NCI-H2171 (cell line): ENCODE data around the gene TBX15.

Experiments used
- DNase-seq: peaks from one replicate; lab custom pipeline; 2025; lab: John Stamatoyannopoulos, UW

Gene TBX15

GRCh38 chr1:118890851-118891384 lies 97.2 kb downstream of the TBX15 start:
- DNase-seq = no peak

- no peak for DNase-seq
Observed at GRCh38 chr1:118884946-118885345, 103.2 kb downstream of the TBX15 start.

GRCh38 chr1:118881751-118882150 lies 106.4 kb downstream of the TBX15 start:
- DNase-seq = no peak

- DNase-seq = no peak
Observed at GRCh38 chr1:118878661-118879060, 109.5 kb downstream of the TBX15 start.

DNA sequence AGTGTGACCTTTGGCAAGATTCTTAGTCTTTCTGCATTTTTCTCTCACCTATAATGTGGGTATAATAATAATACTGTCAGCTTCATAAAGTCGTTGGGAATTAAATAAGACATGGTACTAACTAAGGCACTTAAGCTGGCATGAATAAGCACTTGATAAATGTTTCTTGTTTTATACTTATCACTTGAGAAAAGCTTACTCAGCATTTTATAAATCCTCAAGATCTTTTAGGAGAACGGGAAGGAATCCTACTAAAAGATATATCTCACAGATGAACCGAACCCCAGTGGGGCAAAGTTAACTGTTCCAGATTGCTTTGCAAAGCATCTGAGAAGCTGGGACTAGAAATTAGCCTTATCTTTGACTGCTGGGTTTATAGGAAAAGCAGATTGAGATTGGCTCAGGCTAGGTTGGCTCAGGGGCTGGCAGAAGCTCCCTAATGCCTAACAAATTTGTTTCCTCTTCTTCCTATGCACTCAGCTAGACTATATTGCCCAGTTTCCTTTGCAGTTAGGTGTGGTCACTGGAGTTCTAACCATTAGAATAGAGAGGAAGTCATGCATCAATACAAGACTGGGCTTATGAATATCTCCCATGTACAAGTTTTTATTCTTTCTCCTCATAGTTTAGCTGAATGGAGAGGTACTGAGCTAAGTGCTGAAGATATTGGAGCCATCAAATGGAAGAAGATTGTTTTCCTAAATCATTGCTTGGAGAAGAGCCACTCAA lies 110.3 kb downstream of the TBX15 start:
- DNase-seq = no peak

GRCh38 chr1:118871582-118872171 lies 116.5 kb downstream of the TBX15 start:
- DNase-seq = no peak

DNA sequence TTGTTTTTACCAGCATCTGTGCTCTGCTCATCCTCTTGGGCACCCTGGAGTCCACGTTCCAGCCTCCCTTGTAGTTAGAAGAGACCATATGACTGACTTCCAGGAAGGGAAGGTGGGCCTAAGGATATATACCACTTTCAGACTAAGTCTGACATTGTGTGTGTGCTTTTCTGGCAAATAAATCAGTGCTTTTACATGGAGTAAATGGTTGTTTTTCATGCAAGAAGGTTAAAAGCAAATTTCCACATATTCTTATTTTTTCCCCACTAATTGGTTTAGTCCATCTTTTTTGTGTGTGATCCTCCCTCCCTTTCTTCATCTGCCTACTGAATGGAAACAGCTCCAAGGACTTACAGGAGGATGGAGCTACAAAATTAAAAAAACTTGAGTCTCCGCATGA lies 119.8 kb downstream of the TBX15 start:
- no peak for DNase-seq

GRCh38 chr1:118866330-118866729 lies 121.8 kb downstream of the TBX15 start:
- no peak for DNase-seq

DNA sequence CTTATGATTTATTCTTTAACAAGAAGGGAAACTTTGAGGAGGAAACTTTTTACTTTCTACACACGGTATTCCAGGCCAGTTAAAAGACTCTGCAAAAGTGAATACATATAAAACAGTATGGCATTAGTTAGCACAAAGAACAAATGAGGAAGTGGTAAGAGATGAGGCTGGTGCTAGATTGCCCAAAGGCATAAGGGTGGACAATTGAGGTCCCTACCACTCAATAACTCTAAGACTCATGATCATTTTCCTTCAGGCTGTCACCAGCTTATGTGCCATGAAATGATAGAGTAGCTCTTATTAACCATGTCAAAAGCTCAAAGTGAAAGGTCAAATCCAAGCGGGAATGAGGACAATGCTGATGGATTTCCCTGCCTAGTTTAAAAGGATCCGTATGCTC lies 124.5 kb downstream of the TBX15 start:
- DNase-seq = no peak

- DNase-seq = no peak
Observed at GRCh38 chr1:118862755-118863154, 125.4 kb downstream of the TBX15 start.

GRCh38 chr1:118861216-118861615 lies 126.9 kb downstream of the TBX15 start:
- DNase-seq = no peak

DNA sequence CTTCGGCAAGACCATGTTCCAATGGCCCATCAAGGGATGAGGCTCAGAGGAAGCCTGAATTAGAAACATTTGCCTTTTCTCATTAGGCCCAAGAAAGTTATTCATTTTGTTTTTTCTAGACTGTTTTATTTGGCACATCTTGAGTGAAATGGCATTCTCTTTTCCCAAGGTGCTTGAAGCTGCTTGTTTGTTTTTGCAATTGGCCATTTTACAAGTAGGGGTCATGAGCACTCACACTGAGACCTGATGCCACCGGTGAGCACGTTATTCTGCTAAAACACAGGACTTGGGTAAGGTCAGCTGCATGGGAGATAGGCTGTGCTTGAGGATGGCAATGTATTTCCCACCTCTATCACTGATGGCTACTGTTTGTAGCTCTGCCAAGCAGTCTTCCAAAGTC lies 128.1 kb downstream of the TBX15 start:
- no peak for DNase-seq

DNA sequence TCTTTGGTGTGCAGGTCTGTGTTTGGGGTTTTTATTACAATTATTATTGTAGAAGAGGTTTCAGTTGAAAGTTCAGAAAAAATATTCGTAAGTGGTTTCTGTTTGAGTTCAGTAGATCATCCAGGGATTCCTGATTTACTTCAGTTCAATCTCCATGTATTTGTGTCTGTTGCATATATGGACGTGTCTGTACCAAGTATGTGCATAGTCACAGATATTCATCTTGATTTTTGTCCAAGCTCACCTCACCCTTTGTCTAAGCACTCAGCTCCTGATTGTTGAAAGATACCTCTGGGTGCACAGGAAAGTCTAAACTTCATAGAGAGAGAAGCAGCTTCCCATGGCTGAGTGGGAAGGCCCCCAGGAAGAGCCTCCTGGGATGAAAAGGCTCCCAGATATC lies 141.7 kb downstream of the TBX15 start:
- no peak for DNase-seq

DNA sequence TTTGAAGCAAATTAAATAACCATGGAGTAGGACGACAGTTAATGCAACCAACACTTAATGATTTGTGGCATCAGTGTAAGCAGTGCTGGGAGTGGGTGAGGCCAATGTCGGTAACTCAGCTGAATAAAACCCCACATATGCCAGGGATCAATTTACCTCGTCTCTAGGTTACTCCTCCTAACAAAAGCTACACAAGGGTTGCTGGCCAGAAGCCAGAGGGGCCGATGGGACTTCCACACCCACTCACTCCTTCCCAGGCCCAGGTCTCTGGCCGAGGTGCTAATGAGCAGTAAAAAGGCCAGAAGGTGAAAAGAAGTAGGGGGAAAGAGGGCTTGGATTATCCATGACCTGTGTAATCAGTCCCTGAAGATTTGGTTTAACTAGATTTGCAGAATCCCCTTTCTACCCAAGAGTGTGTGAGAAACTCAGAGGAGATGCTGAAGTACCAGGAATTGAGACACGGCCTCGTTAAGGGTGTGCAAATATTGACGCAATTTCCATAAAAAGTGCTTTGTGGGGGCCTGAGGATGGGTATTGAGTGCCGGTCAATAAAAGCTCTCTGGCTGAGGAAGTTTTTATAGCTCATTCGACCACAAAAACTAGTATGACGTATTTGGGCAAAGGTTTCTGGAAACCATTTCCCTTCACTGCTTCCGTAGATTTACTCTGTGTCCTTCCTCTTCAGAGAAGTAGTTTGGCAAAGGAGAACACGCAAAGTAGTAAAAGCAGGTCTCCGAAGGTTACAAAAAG lies 145.5 kb downstream of the TBX15 start:
- peak; percentile 78 for DNase-seq

DNA sequence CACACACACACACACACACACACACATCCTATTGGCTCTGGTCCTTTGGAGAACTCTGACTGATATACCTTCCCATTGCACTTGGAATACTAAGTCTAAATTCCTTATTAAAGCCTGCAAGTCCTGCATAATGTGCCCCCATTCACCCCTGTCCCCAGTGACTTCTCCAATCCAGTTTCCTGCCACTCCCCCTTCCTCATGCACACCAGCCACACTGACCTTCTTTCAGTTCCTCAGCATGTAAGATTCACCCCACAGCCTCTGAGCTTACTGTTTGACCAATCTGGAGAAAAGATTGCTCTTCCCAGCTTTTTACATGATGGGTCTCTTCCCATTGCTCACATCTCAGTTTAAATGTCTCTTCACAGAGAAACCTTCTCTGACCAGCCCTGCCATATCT lies 146.6 kb downstream of the TBX15 start:
- no peak for DNase-seq
